ENCODE measurements around the gene ANK2. TPM values are rescaled to one million over a fixed set of nuclear protein-coding genes. Genes with fewer than 3 reads are reported as not detected.

Gene ANK2
- total RNA-seq, 2 experiments from 2014 or later = 1.7 to 3.2 TPM

GRCh38 chr4:113294908-113295307 lies 245.5 kb downstream of the ANK2 start:
- no peak for ATAC-seq
- no peak for TF ChIP-seq CTCF (IDR thresholded peaks at IDR 0.05)
- H3K27me3 Mint-ChIP-seq = peaks cover 10% of the 10 kb centered on the region
- no peaks in the 10 kb centered on the region for H3K4me1 Mint-ChIP-seq (ENCODE audit: low read depth)
- H3K9me3 Mint-ChIP-seq = no peaks in the 10 kb centered on the region
- intact Hi-C loops (cut with micrococcal nuclease) = no loop called here
- ChIA-PET POLR2A (no interaction called here), CTCF (interaction anchor here (1.0 to 1.4 kb wide), 2 partner anchors 9 to 35 kb away, joined by 3 read pairs; no protein-coding TSS in a partner anchor)
- no peak for DNase-seq
- H3K4me3 Mint-ChIP-seq = no peak overlapping the region
- no peaks in the 10 kb centered on the region for H3K36me3 Mint-ChIP-seq (ENCODE audit: low read depth)
- no peak overlapping the region for H3K27ac Mint-ChIP-seq

GRCh38 chr4:113300471-113300928 lies 251.0 kb downstream of the ANK2 start:
- TF ChIP-seq CTCF (IDR thresholded peaks at IDR 0.05) = no peak
- peaks cover 4% of the 10 kb centered on the region for H3K4me1 Mint-ChIP-seq (ENCODE audit: low read depth)
- ChIA-PET CTCF (interaction anchor here (1.1 kb wide), 1 partner anchor 9 kb away, joined by 4 read pairs; no protein-coding TSS in a partner anchor), POLR2A (interaction anchor here (0.6 kb wide), 1 partner anchor 9 kb away, joined by 3 read pairs; no protein-coding TSS in a partner anchor)
- peaks cover 9% of the 10 kb centered on the region for H3K27me3 Mint-ChIP-seq
- intact Hi-C loops (cut with micrococcal nuclease) = no loop called here
- ATAC-seq = peak; percentile 70
- no peak overlapping the region for H3K27ac Mint-ChIP-seq
- no peaks in the 10 kb centered on the region for H3K9me3 Mint-ChIP-seq
- no peak overlapping the region for H3K4me3 Mint-ChIP-seq
- no peaks in the 10 kb centered on the region for H3K36me3 Mint-ChIP-seq (ENCODE audit: low read depth)
- DNase-seq = peak; percentile 14

GRCh38 chr4:113302051-113302450 lies 252.6 kb downstream of the ANK2 start:
- intact Hi-C loops (cut with micrococcal nuclease) = no loop called here
- Mint-ChIP-seq H3K27ac (no peak overlapping the region), H3K9me3 (no peaks in the 10 kb centered on the region), H3K27me3 (peaks cover 5% of the 10 kb centered on the region), H3K36me3 (ENCODE audit: low read depth) (no peaks in the 10 kb centered on the region), H3K4me1 (ENCODE audit: low read depth) (peaks cover 4% of the 10 kb centered on the region), H3K4me3 (no peak overlapping the region)
- DNase-seq (no peak), ATAC-seq (no peak)
- TF ChIP-seq CTCF (IDR thresholded peaks at IDR 0.05) = no peak
- POLR2A ChIA-PET = no interaction called here
- CTCF ChIA-PET = interaction anchor here (1.9 kb wide), 1 partner anchor 24 kb away, joined by 5 read pairs; no protein-coding TSS in a partner anchor

DNA sequence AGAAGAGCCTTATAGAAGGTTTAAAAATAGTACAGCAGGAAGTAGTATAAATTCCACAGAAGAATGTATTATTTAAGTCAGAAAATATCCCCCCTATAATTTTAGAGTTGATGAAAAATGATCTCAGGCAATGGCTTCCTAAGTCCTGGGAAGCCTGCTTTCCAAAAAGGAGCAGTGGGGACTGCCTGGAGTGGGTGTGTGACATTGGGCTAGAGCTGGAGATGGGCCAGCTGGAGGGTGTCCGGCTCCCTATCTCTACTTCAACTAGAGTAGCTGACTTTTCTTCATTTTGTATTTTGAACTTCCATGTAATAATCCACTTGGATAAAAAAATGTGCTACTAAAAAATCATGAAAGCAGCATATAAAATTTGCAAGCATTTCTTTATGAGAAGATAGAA lies 253.9 kb downstream of the ANK2 start:
- no peak for TF ChIP-seq CTCF (IDR thresholded peaks at IDR 0.05)
- Mint-ChIP-seq H3K27me3 (peaks cover 4% of the 10 kb centered on the region), H3K4me1 (ENCODE audit: low read depth) (peaks cover 4% of the 10 kb centered on the region), H3K27ac (no peak overlapping the region), H3K4me3 (no peak overlapping the region), H3K36me3 (ENCODE audit: low read depth) (no peaks in the 10 kb centered on the region), H3K9me3 (no peaks in the 10 kb centered on the region)
- ChIA-PET POLR2A (no interaction called here), CTCF (interaction anchor here (1.9 kb wide), 1 partner anchor 25 kb away, joined by 5 read pairs; no protein-coding TSS in a partner anchor)
- ATAC-seq (no peak), DNase-seq (no peak)
- intact Hi-C loops (cut with micrococcal nuclease) = no loop called here

- Mint-ChIP-seq H3K4me3 (no peak overlapping the region), H3K27me3 (peaks cover 2% of the 10 kb centered on the region), H3K27ac (no peak overlapping the region), H3K9me3 (no peaks in the 10 kb centered on the region), H3K4me1 (ENCODE audit: low read depth) (no peaks in the 10 kb centered on the region), H3K36me3 (ENCODE audit: low read depth) (no peaks in the 10 kb centered on the region)
- ChIA-PET CTCF (no interaction called here), POLR2A (no interaction called here)
- no peak for TF ChIP-seq CTCF (IDR thresholded peaks at IDR 0.05)
- intact Hi-C loops (cut with micrococcal nuclease) = no loop called here
- DNase-seq (no peak), ATAC-seq (no peak)
Measured at GRCh38 chr4:113311047-113311446, 261.6 kb downstream of the ANK2 start.

All from activated CD8-positive, alpha-beta T cell treated with anti-CD3 and anti-CD28 coated beads for 36 hours (primary cell).